ENCODE measurements around the gene BACH1.

BACH1 gene

DNA sequence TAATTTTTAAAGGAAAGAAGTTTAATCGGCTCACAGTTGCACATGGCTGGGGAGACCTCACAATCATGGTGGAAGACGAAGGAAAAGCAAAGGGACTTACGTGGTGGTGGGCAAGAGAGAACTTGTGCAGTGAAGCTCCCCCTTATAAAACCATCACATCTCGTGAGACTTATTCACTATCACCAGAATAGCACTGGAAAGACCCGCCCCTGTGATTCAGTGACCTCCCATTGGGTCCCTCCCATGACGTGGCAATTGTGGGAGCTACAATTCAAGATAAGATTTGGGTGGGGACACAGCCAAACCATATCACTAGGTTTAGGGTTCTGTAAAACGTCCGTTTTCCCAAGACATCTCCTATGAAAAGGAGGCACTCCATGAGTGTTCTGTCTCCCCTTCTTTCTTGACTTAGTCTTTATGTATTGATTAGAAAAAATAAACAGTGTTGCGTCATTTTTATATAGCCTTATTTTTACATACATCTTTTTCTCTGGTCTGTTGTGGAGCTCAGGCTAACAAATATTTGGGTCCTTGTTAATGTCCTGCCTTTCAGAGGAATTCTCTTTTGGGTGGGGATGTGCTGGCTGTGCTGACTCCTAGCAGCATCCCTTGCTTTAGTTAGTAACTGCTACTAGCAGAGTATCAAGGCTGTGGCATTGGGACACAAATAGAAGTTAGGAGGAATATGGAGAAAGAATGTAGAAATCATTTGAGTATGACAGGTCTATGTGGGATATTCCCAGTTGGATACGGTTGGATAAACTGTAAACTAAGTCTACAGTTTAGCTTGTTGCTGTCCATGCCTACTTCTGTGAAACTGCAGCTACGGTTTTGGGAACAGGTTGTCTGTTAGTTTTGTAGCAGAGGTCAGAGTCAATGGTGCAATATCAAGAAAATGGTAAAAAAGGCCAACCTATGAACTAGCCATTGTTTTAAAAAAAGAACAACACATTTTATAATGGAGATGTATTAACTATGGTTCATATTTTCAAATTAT lies 23.5 kb downstream of the BACH1 start:
- H3K4me3 ChIP-seq (ENCODE audit: low read depth, low read length): no peak overlapping the region
- TF ChIP-seq, protein P1, sequence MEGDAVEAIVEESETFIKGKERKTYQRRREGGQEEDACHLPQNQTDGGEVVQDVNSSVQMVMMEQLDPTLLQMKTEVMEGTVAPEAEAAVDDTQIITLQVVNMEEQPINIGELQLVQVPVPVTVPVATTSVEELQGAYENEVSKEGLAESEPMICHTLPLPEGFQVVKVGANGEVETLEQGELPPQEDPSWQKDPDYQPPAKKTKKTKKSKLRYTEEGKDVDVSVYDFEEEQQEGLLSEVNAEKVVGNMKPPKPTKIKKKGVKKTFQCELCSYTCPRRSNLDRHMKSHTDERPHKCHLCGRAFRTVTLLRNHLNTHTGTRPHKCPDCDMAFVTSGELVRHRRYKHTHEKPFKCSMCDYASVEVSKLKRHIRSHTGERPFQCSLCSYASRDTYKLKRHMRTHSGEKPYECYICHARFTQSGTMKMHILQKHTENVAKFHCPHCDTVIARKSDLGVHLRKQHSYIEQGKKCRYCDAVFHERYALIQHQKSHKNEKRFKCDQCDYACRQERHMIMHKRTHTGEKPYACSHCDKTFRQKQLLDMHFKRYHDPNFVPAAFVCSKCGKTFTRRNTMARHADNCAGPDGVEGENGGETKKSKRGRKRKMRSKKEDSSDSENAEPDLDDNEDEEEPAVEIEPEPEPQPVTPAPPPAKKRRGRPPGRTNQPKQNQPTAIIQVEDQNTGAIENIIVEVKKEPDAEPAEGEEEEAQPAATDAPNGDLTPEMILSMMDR (IDR thresholded peaks at IDR 0.05; ENCODE audit: borderline replicate concordance, insufficient read depth, low read depth, low read length): no peak

DNA sequence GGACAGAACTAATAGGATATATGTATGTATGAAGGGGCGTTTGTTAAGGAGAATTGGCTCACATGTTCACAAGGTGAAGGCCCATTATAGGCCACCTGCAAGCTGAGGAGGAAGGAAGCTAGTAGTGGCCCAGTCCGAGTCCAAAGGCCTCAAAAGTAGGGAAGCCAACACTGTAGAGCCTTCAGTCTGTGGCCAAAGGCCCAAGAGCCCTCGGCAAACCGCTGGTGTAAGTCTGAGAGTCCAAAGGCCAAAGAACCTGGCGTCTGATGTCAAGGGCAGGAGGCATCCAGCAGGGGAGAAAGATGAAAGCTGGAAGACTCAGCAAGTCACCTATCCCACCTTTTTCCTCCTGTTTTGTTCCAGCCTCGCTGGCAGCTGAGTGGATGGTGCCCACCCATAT lies 24.5 kb downstream of the BACH1 start:
- TF ChIP-seq, protein P1 (IDR thresholded peaks at IDR 0.05; ENCODE audit: borderline replicate concordance, insufficient read depth, low read depth, low read length): no peak
- no peak overlapping the region for H3K4me3 ChIP-seq (ENCODE audit: low read depth, low read length)

DNA sequence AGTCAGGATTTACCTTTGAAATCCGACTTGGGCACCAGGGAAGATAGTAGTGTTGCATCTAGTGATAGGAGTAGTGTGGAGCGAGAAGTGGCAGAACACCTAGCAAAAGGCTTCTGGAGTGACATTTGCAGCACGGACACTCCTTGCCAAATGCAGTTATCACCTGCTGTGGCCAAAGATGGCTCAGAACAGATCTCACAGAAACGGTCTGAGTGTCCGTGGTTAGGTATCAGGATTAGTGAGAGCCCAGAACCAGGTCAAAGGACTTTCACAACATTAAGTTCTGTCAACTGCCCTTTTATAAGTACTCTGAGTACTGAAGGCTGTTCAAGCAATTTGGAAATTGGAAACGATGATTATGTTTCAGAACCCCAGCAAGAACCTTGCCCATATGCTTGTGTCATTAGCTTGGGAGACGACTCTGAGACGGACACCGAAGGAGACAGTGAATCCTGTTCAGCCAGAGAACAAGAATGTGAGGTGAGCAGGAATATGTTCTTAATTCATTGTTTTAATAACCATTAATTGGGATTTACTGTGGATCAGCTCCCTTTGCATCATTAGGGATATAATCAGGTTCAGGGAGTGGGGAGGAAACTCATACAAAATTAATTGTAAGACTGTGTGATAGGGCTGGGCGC lies 28.3 kb downstream of the BACH1 start:
- TF ChIP-seq, protein P1 (IDR thresholded peaks at IDR 0.05; ENCODE audit: borderline replicate concordance, insufficient read depth, low read depth, low read length): no peak
- H3K4me3 ChIP-seq (ENCODE audit: low read depth, low read length): no peak overlapping the region

DNA sequence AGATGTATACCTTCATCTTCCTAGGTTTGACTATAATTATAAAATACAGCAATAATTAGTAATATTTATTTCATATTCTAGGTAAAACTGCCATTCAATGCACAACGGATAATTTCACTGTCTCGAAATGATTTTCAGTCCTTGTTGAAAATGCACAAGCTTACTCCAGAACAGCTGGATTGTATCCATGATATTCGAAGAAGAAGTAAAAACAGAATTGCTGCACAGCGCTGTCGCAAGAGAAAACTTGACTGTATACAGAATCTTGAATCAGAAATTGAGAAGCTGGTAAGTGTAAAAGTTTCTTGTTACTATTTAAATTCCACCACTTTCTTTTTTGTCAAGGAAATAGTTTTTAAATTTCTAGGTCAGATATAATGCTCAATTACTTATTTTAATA lies 30.7 kb downstream of the BACH1 start:
- H3K4me3 ChIP-seq (ENCODE audit: low read depth, low read length): no peak overlapping the region
- TF ChIP-seq, protein P1 (IDR thresholded peaks at IDR 0.05; ENCODE audit: borderline replicate concordance, insufficient read depth, low read depth, low read length): no peak

DNA sequence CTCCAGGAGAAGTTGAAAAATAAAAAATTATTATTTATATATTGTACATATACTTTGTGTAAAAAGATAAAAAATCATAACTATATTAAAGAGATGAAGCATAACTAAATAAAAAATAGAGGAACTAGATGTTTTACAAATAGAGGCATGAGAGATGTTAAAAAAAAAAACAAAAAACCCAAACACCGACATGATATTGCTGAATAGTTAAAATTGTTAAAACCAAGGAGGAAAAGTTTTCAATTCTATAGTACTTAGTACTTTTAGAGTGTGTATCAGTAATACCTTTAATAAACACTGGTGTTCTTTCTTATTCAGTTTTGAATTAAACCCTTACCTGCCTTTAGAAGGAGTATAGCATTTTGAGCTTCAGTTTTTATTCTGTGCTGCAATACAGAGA lies 32.1 kb downstream of the BACH1 start:
- TF ChIP-seq, protein P1 (IDR thresholded peaks at IDR 0.05; ENCODE audit: borderline replicate concordance, insufficient read depth, low read depth, low read length): no peak
- no peak overlapping the region for H3K4me3 ChIP-seq (ENCODE audit: low read depth, low read length)

DNA sequence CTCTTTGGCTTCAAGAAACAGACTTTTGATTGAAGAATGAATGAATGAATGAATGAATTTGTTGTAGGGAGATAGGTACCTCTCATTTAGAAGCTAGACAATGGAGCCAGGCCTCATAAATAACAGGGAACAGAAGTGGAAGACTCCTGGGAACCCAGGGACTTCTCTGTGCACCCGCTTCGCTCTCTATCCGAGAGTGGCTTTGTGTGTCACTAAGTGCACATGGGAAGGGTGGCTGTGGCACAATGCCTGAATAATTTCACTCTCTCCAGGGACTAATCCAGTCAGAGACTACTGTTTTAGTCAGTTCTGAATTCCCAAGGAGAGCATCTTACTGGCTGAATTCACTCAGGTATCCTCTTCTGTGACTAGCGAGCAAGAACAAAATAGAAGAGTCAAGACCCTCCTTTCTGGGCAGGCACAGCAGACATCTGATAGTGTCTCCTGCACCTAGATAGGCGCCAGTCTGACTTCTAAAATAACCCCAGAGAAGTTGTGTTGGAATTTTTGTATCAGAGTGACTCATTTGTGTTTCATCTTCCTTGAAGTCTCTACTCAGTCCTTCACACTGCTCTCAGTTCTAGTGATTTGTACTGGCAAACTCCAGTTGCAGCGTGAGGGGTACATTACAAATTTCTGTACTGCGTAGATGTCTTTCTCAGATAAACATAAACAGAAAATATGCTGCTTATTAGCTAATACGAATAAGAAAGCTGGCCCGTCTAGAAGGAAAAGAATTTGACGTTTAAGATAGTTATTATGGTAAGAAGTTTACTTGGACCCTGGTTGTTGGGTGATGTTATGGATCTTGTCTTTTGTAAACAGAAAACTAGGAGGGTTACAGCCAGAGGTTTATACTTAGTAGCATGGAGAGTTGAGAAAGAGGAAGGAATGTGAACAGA lies 34.0 kb downstream of the BACH1 start:
- H3K4me3 ChIP-seq (ENCODE audit: low read depth, low read length): no peak overlapping the region
- TF ChIP-seq, protein P1 (IDR thresholded peaks at IDR 0.05; ENCODE audit: borderline replicate concordance, insufficient read depth, low read depth, low read length): no peak

Data from GM12875 (cell line).